GM06990 (cell line): ENCODE data around the gene C1orf116.

Experiments
- DNase-seq: peaks from one replicate; pipeline ENCODE4 v3.0.0-alpha.2; 2011; ENCODE audit not compliant: insufficient read length; ENCODE audit errors: extremely low read depth
- H3K27me3 ChIP-seq: replicated peaks from 2 replicates; pipeline ENCODE4 v1.6.0; 2011; ENCODE audit warnings: low read length; ENCODE audit not compliant: control insufficient read depth, insufficient read depth
- H3K36me3 ChIP-seq: 2 replicates; pipeline ENCODE4 v1.5.1; 2011; ENCODE audit warnings: low read length; ENCODE audit not compliant: control insufficient read depth, insufficient read depth
- H3K4me3 ChIP-seq: replicated peaks from 2 replicates; pipeline ENCODE4 v1.5.1; 2011; ENCODE audit warnings: low read depth, mild to moderate bottlenecking, control low read depth, low read length
- TF ChIP-seq, protein P1 (sequence below): IDR thresholded peaks from 2 replicates; pipeline ENCODE4 v1.5.1; 2011; ENCODE audit warnings: low read length, control low read depth, mild to moderate bottlenecking, inconsistent platforms; ENCODE audit not compliant: insufficient read depth, poor library complexity, severe bottlenecking

C1orf116 gene

DNA sequence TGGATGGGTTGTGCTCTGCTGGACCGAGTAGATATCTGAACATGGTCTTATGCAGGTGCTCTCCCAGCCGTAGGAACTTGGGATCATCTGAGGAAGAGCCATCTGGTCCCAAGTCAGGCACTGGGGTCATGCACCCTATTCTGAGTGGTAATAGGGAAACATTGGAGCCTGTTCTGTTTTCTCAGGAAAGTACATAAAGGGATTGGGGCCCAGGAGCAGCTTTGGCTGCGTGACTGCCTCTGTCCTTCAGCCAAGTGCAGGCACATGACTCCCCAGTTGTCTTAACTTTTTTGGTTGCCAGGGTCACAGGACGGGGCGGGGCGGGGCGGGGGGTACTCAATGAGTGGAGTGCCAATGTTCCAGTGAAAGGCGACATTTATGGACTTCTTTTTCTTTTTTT lies 32.0 kb upstream of the C1orf116 start:
- Histone ChIP-seq H3K36me3 (no peaks in the 10 kb centered on the region), H3K27me3 (no peaks in the 10 kb centered on the region), H3K4me3 (no peak overlapping the region)
- DNase-seq = no peak
- TF ChIP-seq, protein P1, sequence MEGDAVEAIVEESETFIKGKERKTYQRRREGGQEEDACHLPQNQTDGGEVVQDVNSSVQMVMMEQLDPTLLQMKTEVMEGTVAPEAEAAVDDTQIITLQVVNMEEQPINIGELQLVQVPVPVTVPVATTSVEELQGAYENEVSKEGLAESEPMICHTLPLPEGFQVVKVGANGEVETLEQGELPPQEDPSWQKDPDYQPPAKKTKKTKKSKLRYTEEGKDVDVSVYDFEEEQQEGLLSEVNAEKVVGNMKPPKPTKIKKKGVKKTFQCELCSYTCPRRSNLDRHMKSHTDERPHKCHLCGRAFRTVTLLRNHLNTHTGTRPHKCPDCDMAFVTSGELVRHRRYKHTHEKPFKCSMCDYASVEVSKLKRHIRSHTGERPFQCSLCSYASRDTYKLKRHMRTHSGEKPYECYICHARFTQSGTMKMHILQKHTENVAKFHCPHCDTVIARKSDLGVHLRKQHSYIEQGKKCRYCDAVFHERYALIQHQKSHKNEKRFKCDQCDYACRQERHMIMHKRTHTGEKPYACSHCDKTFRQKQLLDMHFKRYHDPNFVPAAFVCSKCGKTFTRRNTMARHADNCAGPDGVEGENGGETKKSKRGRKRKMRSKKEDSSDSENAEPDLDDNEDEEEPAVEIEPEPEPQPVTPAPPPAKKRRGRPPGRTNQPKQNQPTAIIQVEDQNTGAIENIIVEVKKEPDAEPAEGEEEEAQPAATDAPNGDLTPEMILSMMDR = no peak

DNA sequence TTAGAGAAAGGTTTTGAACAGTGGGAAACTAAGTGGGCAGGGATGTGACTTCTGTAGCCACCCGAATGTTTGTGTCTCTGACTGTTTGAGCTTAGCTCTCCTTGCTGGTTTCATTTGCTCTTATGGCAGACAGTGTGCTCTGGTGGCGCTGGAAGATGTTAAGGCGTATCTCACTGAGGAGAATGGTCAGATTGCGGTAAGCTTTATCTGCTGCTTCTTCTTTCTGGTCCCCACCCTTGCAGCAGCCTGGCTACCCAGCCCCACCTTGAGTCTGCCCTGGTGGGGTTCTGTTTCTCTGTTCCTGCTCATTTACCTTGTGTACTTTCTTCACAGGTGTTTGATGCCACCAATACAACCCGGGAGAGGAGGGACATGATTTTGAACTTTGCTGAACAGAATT lies 30.5 kb upstream of the C1orf116 start:
- no peaks in the 10 kb centered on the region for H3K27me3 ChIP-seq
- no peaks in the 10 kb centered on the region for H3K36me3 ChIP-seq
- no peak for DNase-seq
- H3K4me3 ChIP-seq = no peak overlapping the region
- TF ChIP-seq, protein P1 = no peak

DNA sequence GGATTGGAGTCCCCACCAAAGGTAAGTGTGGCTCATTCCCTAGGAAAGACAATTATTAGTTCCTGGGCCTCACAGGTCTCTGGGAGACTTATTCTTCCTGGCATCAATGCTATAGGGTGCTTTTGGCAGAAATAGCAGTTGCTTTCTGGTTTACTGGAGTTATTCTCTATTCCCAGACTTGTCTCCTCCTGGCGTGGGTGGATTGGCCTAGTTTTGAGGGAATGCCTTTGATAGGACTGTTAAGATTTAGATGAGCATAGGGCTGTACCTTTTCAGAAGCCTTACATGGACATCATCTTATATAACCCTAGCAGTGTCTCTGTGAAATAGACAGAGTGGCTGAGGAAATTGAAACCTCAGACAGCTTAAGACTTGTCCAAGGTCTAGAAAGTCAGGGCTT lies 29.5 kb upstream of the C1orf116 start:
- no peak for DNase-seq
- H3K36me3 ChIP-seq = no peaks in the 10 kb centered on the region
- TF ChIP-seq, protein P1 = no peak
- no peaks in the 10 kb centered on the region for H3K27me3 ChIP-seq
- H3K4me3 ChIP-seq = no peak overlapping the region

DNA sequence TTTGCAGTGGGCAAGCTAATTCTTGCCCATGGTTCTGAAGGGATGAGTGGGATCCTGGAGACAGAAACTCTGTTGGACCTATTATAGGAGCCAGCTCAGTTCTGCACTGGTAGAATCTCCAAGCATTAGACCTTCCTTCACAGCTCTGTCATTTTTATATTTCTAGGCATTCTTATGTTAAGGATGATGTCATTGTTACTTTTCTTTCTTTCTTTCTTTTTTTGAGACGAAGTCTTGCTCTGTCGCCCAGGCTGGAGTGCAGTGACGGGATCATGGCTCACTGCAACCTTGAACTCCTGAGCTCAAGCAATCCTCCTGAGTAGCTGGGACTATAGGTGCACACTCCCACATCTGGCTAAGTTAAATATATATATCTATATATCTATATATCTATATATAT lies 28.0 kb upstream of the C1orf116 start:
- TF ChIP-seq, protein P1 = no peak
- no peaks in the 10 kb centered on the region for H3K36me3 ChIP-seq
- no peak overlapping the region for H3K4me3 ChIP-seq
- DNase-seq = no peak
- no peaks in the 10 kb centered on the region for H3K27me3 ChIP-seq

DNA sequence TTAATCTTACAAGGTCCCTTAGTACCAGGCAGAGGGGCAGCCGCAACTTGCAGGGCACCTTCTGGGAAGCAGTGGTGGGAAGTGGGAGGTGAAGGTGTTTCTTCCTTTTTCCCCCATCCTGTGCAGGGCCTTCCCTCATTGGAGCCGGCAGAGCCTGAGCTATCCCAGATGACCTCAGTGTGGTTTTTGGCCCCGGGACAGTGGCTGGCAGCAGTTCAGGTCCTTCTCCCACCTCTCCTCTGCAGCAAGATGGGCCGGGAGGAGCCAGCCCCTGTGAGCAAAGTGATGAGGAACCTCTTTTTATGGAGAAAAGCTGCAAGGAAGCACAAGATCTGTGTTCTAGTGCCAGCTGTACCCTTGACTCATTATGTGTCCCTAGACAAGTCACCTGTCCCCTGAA lies 27.3 kb upstream of the C1orf116 start:
- DNase-seq = no peak
- TF ChIP-seq, protein P1 = no peak
- H3K4me3 ChIP-seq = no peak overlapping the region
- H3K27me3 ChIP-seq = no peaks in the 10 kb centered on the region
- no peaks in the 10 kb centered on the region for H3K36me3 ChIP-seq

DNA sequence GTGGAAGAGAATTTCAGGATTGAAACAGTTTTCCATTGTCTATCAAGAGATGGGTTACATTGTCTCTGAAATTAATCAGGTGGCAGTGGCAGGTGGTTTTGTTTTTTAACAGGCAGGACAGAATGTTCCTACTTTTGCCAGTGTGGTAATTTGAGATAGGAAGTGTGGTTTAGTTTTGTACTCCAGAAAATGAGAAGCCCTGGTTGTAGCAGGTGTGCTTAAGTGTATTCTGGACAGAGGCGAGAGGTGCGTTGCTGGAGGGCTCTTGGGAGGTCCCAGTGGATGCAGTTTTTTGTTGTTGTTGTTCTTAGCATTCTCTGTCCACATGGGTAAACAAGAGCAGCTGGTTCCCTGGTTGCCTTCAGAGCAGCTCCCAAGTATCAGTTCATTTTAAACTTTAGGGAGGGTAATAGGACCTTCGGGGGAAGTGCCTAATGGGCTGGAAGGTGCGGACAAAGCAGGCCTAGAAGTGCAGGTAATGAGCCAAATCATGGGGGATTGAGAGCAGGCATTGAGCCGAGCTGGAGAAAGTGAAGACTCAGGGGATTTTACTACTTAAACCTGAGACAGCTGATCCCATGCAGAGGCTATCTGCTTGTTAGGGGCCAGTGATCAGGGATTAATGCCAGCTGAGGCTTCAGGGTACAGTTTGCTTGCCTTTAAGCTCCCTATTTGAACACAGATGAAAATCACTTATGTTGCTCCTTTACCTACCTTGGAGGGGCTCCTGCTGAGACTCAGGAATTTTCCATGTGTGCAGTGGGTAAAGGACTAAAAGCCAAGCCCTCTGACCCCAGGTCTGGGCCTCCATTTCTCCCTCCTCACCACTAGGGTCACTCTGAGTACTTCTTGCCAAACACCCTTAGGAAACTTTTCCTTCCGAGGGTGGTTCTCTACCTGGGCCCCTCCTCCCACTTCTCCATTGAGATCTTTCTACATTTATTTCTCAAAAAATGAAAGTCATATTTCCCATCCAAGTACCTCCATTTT lies 26.6 kb upstream of the C1orf116 start:
- no peak overlapping the region for H3K4me3 ChIP-seq
- no peaks in the 10 kb centered on the region for H3K27me3 ChIP-seq
- H3K36me3 ChIP-seq = no peaks in the 10 kb centered on the region
- DNase-seq = no peak
- TF ChIP-seq, protein P1 = peak; percentile 13
